A375 (cell line): Measurements from ENCODE around the gene HBQ1. TPM values are rescaled to one million over a fixed set of nuclear protein-coding genes. Genes with fewer than 3 reads are reported as not detected.

Experiments
- small RNA-seq: library from RNA; depleted of rRNA; stranded (forward); fragments of <200 nt; gene quantifications from one replicate; pipeline ENCODE3, GENCODE V24; 2014
- total RNA-seq: library from RNA; depleted of rRNA; stranded (reverse); fragments of >200 nt; shearing (Covaris generic); gene quantifications from 2 replicates; pipeline ENCODE4 v1.2.3, GENCODE V29; 2014; rRNA removed

Gene HBQ1
- total RNA-seq = not detected in 2 replicates

GRCh38 chr16:180101-180675 lies at the start of gene HBQ1:
HBQ1 (plus strand) TSS chr16:180459; CDS start chr16:180487, 28 bp downstream.

DNA sequence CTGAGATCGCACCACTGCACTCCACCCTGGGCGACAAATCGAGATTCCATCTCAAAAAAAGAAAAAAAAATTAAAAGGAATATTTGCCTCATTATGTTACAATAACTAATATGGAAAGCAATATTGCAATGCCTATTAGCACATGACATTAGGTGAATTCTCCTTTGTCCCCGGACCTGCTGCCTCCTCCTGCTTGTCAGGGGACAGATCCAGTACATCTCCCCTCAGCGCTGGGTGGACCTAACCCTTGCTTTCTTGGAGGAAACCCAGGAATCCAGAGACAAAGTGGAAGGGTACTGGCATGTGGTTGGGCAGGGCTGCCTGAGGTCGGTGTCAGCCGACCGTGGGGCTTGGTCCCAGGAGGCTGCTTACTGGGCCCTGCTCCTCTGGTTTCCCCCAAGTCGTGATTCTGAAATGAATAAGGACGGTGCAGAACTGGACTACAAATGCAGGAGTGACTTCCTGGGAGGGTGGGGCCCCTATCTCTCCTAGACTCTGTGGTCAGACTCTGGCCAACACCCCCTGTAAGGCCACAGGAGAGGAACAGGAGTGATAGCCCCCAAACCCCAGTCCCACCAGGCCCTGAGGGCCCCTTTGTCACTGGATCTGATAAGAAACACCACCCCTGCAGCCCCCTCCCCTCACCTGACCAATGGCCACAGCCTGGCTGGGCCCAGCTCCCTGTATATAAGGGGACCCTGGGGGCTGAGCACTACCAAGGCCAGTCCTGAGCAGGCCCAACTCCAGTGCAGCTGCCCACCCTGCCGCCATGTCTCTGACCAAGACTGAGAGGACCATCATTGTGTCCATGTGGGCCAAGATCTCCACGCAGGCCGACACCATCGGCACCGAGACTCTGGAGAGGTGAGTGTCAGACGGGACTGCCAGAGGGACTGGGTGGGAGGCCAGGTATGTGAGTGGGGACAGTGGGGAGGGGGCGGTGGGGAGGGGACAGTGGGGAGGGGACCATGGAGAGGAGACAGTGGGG lies 27.8 kb upstream of the HBQ1 start, which contains the start of gene HBZ:
HBZ (plus strand) TSS at position 504 of the 988 bp plus-strand sequence; CDS start at position 770, 266 bp downstream.

GRCh38 chr16:165539-166374 lies 14.5 kb upstream of the HBQ1 start, which contains the start of gene HBM:
HBM (plus strand) TSS chr16:165978; CDS start chr16:165998, 20 bp downstream.

GRCh38 chr16:172374-172941 lies 7.8 kb upstream of the HBQ1 start, which contains the start of gene HBA2:
HBA2 (plus strand) TSS chr16:172876; CDS start chr16:172913, 37 bp downstream.

DNA sequence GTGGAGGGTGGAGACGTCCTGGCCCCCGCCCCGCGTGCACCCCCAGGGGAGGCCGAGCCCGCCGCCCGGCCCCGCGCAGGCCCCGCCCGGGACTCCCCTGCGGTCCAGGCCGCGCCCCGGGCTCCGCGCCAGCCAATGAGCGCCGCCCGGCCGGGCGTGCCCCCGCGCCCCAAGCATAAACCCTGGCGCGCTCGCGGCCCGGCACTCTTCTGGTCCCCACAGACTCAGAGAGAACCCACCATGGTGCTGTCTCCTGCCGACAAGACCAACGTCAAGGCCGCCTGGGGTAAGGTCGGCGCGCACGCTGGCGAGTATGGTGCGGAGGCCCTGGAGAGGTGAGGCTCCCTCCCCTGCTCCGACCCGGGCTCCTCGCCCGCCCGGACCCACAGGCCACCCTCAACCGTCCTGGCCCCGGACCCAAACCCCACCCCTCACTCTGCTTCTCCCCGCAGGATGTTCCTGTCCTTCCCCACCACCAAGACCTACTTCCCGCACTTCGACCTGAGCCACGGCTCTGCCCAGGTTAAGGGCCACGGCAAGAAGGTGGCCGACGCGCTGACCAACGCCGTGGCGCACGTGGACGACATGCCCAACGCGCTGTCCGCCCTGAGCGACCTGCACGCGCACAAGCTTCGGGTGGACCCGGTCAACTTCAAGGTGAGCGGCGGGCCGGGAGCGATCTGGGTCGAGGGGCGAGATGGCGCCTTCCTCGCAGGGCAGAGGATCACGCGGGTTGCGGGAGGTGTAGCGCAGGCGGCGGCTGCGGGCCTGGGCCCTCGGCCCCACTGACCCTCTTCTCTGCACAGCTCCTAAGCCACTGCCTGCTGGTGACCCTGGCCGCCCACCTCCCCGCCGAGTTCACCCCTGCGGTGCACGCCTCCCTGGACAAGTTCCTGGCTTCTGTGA lies 3.5 kb upstream of the HBQ1 start, which contains the start of gene HBA1:
HBA1 (plus strand) TSS at position 204 of the 906 bp plus-strand sequence; CDS start at position 241, 37 bp downstream.

DNA sequence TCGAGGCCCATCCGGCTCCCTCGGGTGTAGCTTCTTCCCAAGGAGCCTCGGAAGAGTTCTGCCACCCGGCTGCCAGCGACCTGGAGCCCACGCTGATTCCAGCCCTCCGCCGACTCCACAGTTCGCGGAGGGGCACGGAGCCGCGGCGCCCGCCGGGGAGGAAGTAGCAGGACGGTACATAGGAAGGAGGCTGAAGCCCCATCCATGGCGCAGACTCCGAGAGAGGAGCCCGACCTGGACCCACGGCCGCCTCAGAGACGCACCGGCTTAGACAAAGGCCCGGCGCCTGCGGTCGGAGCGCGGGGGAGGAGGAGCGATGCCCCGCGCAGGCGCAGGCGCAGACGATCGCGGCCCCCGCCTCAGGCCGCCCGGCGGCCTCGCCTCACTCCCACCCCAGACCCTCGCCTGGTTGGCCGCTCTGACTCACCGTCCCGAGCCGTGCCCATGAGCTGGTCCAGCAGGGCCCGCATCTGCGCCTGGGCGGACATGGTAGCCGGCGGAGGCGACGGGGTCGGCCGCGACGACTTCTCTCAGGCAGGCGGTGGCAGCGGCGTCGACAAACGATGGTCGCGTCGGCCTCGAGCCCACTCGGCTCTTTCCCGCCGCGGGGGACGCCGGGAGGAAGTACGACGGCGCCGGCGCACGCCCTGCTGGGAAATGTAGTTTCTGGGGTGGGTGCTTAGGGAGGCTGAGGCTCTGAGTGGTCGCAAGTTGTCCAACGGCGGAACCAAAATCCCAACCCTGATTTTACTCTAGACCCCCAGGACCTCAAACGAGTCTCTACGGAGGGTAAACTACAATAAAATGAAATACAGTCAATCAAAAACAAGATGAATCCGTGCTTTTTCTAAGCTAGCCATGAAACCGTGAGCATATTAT lies 48.8 kb downstream of the HBQ1 start, which contains the start of gene LUC7L:
LUC7L (minus strand) TSS at position 598 of the 879 bp plus-strand sequence; CDS start at position 488, 110 bp downstream.

Small RNAs within 50 kb of the gene (small RNA-seq; reads per million reads assigned to genes)
- gene RF00019 = not detected

Other genes starting within 250 kb of the HBQ1 start
- 23.0 and 24.0 TPM in 2 replicates for gene POLR3K, start 126.9 kb upstream of the HBQ1 start, total RNA-seq
- 46.9 and 54.2 TPM in 2 replicates for gene SNRNP25, start 126.6 kb upstream of the HBQ1 start, total RNA-seq
- gene RHBDF1, start 107.8 kb upstream of the HBQ1 start, total RNA-seq = 66.0 and 88.3 TPM in 2 replicates
- 233 and 337 TPM in 2 replicates for gene MPG, start 102.2 kb upstream of the HBQ1 start, total RNA-seq
- 13.2 and 14.9 TPM in 2 replicates for gene NPRL3, start 41.8 kb upstream of the HBQ1 start, total RNA-seq
- not detected in 2 replicates for gene HBZ, start 27.8 kb upstream of the HBQ1 start, total RNA-seq
- not detected in 2 replicates for gene HBM, start 14.5 kb upstream of the HBQ1 start, total RNA-seq
- not detected in 2 replicates for gene HBA2, start 7.6 kb upstream of the HBQ1 start, total RNA-seq
- gene HBA1, start 3.8 kb upstream of the HBQ1 start, total RNA-seq = not detected in 2 replicates
- 53.1 and 65.3 TPM in 2 replicates for gene LUC7L, start 49.0 kb downstream of the HBQ1 start, total RNA-seq
- 58.9 and 70.9 TPM in 2 replicates for gene FAM234A, start 54.4 kb downstream of the HBQ1 start, total RNA-seq
- gene RGS11, start 95.5 kb downstream of the HBQ1 start, total RNA-seq = 0.04 and 0.08 TPM in 2 replicates
- 3.2 and 4.5 TPM in 2 replicates for gene ARHGDIG, start 100.1 kb downstream of the HBQ1 start, total RNA-seq
- 0.41 and 0.88 TPM in 2 replicates for gene PDIA2, start 102.7 kb downstream of the HBQ1 start, total RNA-seq
- gene AXIN1, start 172.3 kb downstream of the HBQ1 start, total RNA-seq = 36.7 and 40.2 TPM in 2 replicates
- gene MRPL28, start 190.1 kb downstream of the HBQ1 start, total RNA-seq = 248 and 271 TPM in 2 replicates
- gene PGAP6, start 201.5 kb downstream of the HBQ1 start, total RNA-seq = 25.1 and 44.4 TPM in 2 replicates
- gene NME4, start 216.7 kb downstream of the HBQ1 start, total RNA-seq = 226 and 246 TPM in 2 replicates
- 18.3 and 25.2 TPM in 2 replicates for gene DECR2, start 221.4 kb downstream of the HBQ1 start, total RNA-seq
- 20.9 and 24.1 TPM in 2 replicates for gene RAB11FIP3, start 245.2 kb downstream of the HBQ1 start, total RNA-seq